ENCODE measurements around the gene ECT2. TPM values are rescaled to one million over a fixed set of nuclear protein-coding genes. Genes with fewer than 3 reads are reported as not detected.
A peak's percentile ranks its signal among the peaks of the same experiment; 100 is the strongest.
"Not testable (repeated sequence)": the region's sequence is repeated elsewhere in the genome, so short reads cannot be mapped to it uniquely, and the experiment has no call there.

The ECT2 gene
- total and polyA plus RNA-seq, 2 donors = 4.0 to 39.0 TPM

- no peaks in the 10 kb centered on the region for H3K4me1 ChIP-seq (ENCODE audit: insufficient read depth)
- WGBS = 23% methylated on average over 2 of the region's 2 CpGs
- DNase-seq (ENCODE audit: extremely low spot score) = no peak
- peak overlapping the region; percentile 14 for H3K27ac ChIP-seq (ENCODE audit: low read depth)
- peak overlapping the region; percentile 77 for H3K4me3 ChIP-seq (ENCODE audit: low read depth, low read length)
- H3K36me3 ChIP-seq (ENCODE audit: insufficient read depth) = no peaks in the 10 kb centered on the region
Measured at GRCh38 chr3:172711454-172711795, 39.1 kb upstream of the ECT2 start.

GRCh38 chr3:172713316-172713715 lies 37.2 kb upstream of the ECT2 start:
- Histone ChIP-seq H3K27ac (ENCODE audit: low read depth) (no peak overlapping the region), H3K4me1 (ENCODE audit: insufficient read depth) (no peaks in the 10 kb centered on the region), H3K36me3 (ENCODE audit: insufficient read depth) (no peaks in the 10 kb centered on the region), H3K4me3 (ENCODE audit: low read depth, low read length) (no peak overlapping the region)
- WGBS = 76% methylated on average over 3 of the region's 3 CpGs
- no peak for DNase-seq (ENCODE audit: extremely low spot score)

- H3K36me3 ChIP-seq (ENCODE audit: insufficient read depth) = no peaks in the 10 kb centered on the region
- 79% methylated on average over 5 of the region's 5 CpGs for WGBS
- H3K27ac ChIP-seq (ENCODE audit: low read depth) = no peak overlapping the region
- no peak overlapping the region for H3K4me3 ChIP-seq (ENCODE audit: low read depth, low read length)
- H3K4me1 ChIP-seq (ENCODE audit: insufficient read depth) = no peaks in the 10 kb centered on the region
- DNase-seq (ENCODE audit: extremely low spot score) = no peak
Measured at GRCh38 chr3:172716476-172716875, 34.0 kb upstream of the ECT2 start.

GRCh38 chr3:172717493-172718088 lies 32.9 kb upstream of the ECT2 start:
- DNase-seq (ENCODE audit: extremely low spot score) = no peak
- Histone ChIP-seq H3K4me3 (ENCODE audit: low read depth, low read length) (no peak overlapping the region), H3K4me1 (ENCODE audit: insufficient read depth) (no peaks in the 10 kb centered on the region), H3K36me3 (ENCODE audit: insufficient read depth) (no peaks in the 10 kb centered on the region), H3K27ac (ENCODE audit: low read depth) (no peak overlapping the region)
- 79% methylated on average over 4 of the region's 4 CpGs for WGBS

- not testable (repeated sequence) for DNase-seq (ENCODE audit: extremely low spot score); H3K4me3 ChIP-seq (ENCODE audit: low read depth, low read length); H3K36me3 ChIP-seq (ENCODE audit: insufficient read depth); H3K4me1 ChIP-seq (ENCODE audit: insufficient read depth); H3K27ac ChIP-seq (ENCODE audit: low read depth)
- 85% methylated on average over 8 of the region's 8 CpGs for WGBS
Measured at GRCh38 chr3:172722536-172723040, 27.9 kb upstream of the ECT2 start.

- no peak overlapping the region for H3K27ac ChIP-seq (ENCODE audit: low read depth)
- H3K4me1 ChIP-seq (ENCODE audit: insufficient read depth) = no peaks in the 10 kb centered on the region
- DNase-seq (ENCODE audit: extremely low spot score) = no peak
- H3K36me3 ChIP-seq (ENCODE audit: insufficient read depth) = no peaks in the 10 kb centered on the region
- 65% methylated on average over 1 of the region's 1 CpG for WGBS
- H3K4me3 ChIP-seq (ENCODE audit: low read depth, low read length) = no peak overlapping the region
Measured at GRCh38 chr3:172726380-172726779, 24.1 kb upstream of the ECT2 start.

- H3K4me3 ChIP-seq (ENCODE audit: low read depth, low read length) = no peak overlapping the region
- no peak for DNase-seq (ENCODE audit: extremely low spot score)
- H3K4me1 ChIP-seq (ENCODE audit: insufficient read depth) = no peaks in the 10 kb centered on the region
- H3K27ac ChIP-seq (ENCODE audit: low read depth) = no peak overlapping the region
- no peaks in the 10 kb centered on the region for H3K36me3 ChIP-seq (ENCODE audit: insufficient read depth)
- 88% methylated on average over 2 of the region's 2 CpGs for WGBS
Measured at GRCh38 chr3:172735014-172735413, 15.5 kb upstream of the ECT2 start.

- no peaks in the 10 kb centered on the region for H3K4me1 ChIP-seq (ENCODE audit: insufficient read depth)
- 38% methylated on average over 1 of the region's 1 CpG for WGBS
- DNase-seq (ENCODE audit: extremely low spot score) = no peak
- H3K27ac ChIP-seq (ENCODE audit: low read depth) = no peak overlapping the region
- no peaks in the 10 kb centered on the region for H3K36me3 ChIP-seq (ENCODE audit: insufficient read depth)
- no peak overlapping the region for H3K4me3 ChIP-seq (ENCODE audit: low read depth, low read length)
Measured at GRCh38 chr3:172739462-172739861, 11.1 kb upstream of the ECT2 start.

- H3K36me3 ChIP-seq (ENCODE audit: insufficient read depth) = no peaks in the 10 kb centered on the region
- H3K4me1 ChIP-seq (ENCODE audit: insufficient read depth) = peaks cover 2% of the 10 kb centered on the region
- WGBS = 63% methylated on average over 2 of the region's 2 CpGs
- H3K4me3 ChIP-seq (ENCODE audit: low read depth, low read length) = no peak overlapping the region
- no peak for DNase-seq (ENCODE audit: extremely low spot score)
- no peak overlapping the region for H3K27ac ChIP-seq (ENCODE audit: low read depth)
Measured at GRCh38 chr3:172746475-172746874, 4.1 kb upstream of the ECT2 start.

- Histone ChIP-seq H3K4me3 (ENCODE audit: low read depth, low read length) (no peak overlapping the region), H3K4me1 (ENCODE audit: insufficient read depth) (peaks cover 2% of the 10 kb centered on the region), H3K27ac (ENCODE audit: low read depth) (no peak overlapping the region), H3K36me3 (ENCODE audit: insufficient read depth) (no peaks in the 10 kb centered on the region)
- peak; percentile 45 for DNase-seq (ENCODE audit: extremely low spot score)
- WGBS = 27% methylated on average over 8 of the region's 8 CpGs
Measured at GRCh38 chr3:172749230-172749965, 1.1 kb upstream of the ECT2 start.

- Histone ChIP-seq H3K27ac (ENCODE audit: low read depth) (no peak overlapping the region), H3K36me3 (ENCODE audit: insufficient read depth) (no peaks in the 10 kb centered on the region), H3K4me3 (ENCODE audit: low read depth, low read length) (peak overlapping the region; percentile 39), H3K4me1 (ENCODE audit: insufficient read depth) (peaks cover 2% of the 10 kb centered on the region)
- WGBS = 12% methylated on average over 9 of the region's 9 CpGs
- no peak for DNase-seq (ENCODE audit: extremely low spot score)
Measured at GRCh38 chr3:172750069-172750367, 508 bp upstream of the ECT2 start.

GRCh38 chr3:172751175-172751704 lies 714 bp downstream of the ECT2 start:
- under 1% methylated on average over 14 of the region's 14 CpGs for WGBS
- DNase-seq (ENCODE audit: extremely low spot score) = peak; percentile 2
- H3K4me1 ChIP-seq (ENCODE audit: insufficient read depth) = peaks cover 2% of the 10 kb centered on the region
- peak overlapping the region; percentile 76 for H3K4me3 ChIP-seq (ENCODE audit: low read depth, low read length)
- no peaks in the 10 kb centered on the region for H3K36me3 ChIP-seq (ENCODE audit: insufficient read depth)
- no peak overlapping the region for H3K27ac ChIP-seq (ENCODE audit: low read depth)

GRCh38 chr3:172752651-172753050 lies 2.1 kb downstream of the ECT2 start:
- no peaks in the 10 kb centered on the region for H3K36me3 ChIP-seq (ENCODE audit: insufficient read depth)
- WGBS = 95% methylated on average over 1 of the region's 1 CpG

GRCh38 chr3:172753125-172753524 lies 2.6 kb downstream of the ECT2 start:
- DNase-seq (ENCODE audit: extremely low spot score) = no peak
- Histone ChIP-seq H3K36me3 (ENCODE audit: insufficient read depth) (no peaks in the 10 kb centered on the region), H3K27ac (ENCODE audit: low read depth) (no peak overlapping the region), H3K4me1 (ENCODE audit: insufficient read depth) (peaks cover 2% of the 10 kb centered on the region), H3K4me3 (ENCODE audit: low read depth, low read length) (no peak overlapping the region)
- WGBS = 100% methylated on average over 1 of the region's 1 CpG

More at GRCh38 chr3:172752651-172753050, 2.1 kb downstream of the ECT2 start:
- Histone ChIP-seq H3K27ac (ENCODE audit: low read depth) (no peak overlapping the region), H3K4me3 (ENCODE audit: low read depth, low read length) (no peak overlapping the region), H3K4me1 (ENCODE audit: insufficient read depth) (peaks cover 2% of the 10 kb centered on the region)
- no peak for DNase-seq (ENCODE audit: extremely low spot score)

Data from urinary bladder (tissue), 4 donors.